Measurements from ENCODE around the gene HOXA9. TPM values are rescaled to one million over a fixed set of nuclear protein-coding genes. Genes with fewer than 3 reads are reported as not detected.

HOXA9 gene
- total RNA-seq, 1 experiment from 2014 or later, result not detected

- in situ Hi-C loops (cut with HindIII; ENCODE audit: low pct_unique_long_range_greater_than_20kb, low sequenced_read_pairs), result no loop called here
- DNase-seq (ENCODE audit: low read depth, low spot score), result no peak
These were observed 3.4 kb downstream of the HOXA9 start for GRCh38 chr7:27161721-27162560.

DNA sequence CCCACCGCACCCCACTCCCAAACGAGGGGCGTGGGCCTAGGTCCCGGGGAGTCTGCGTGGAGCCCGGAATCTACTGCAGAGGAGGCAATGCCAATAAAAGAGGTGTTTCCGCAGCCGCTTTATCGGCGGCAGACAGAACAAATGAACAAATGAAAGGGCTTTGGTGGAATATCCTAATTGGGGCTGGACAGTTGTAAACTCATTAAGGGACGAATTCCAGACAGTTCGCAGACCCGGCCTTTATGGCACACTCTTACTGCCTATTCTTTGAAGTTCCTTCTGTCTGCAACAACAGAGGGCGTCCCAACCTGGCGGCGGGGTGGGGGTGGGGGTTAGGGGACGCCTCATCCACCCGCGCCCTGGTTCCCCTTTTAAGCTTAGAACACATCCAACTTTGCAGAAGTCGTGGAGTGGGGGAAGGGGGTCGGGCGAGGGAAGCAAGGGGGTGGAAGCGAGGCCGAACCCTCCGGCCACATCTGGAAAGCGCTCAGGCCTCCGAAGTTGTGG lies 4.1 kb downstream of the HOXA9 start:
- in situ Hi-C loops (cut with HindIII; ENCODE audit: low pct_unique_long_range_greater_than_20kb, low sequenced_read_pairs), result no loop called here
- DNase-seq (ENCODE audit: low read depth, low spot score), result no peak

DNA sequence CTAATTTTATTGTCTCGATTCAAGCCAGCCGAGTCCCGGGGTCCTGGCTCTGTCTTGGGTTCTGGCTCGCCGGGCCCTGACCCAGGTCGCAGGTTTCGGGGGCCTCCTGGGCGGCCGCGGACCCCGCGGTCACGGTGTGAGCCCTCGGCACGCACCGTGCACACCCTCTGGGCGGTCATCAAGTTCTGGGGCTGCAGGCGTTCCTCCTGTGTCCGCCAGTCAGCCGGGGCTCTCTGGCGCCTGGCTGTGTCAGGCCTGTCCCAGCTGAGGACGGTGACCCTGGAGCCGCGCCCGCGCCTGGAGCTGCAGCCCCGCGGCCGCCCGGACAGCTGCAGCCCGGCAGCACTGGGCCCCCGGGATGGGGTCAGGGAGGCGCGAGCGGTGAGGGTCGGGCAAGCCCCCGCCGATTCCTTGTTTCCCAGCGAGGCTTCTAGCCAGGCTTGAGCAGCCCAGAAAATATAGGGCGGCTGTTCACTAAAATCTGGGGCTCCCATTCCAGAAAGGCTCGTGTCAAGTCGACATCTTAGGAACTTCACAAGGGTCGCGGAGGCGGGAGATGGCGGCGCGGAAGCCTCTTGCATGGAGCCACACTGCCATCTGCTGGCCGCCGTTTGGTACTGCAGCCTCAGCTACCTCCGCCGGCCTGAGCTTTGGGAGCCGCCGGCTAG lies 4.7 kb downstream of the HOXA9 start:
- in situ Hi-C loops (cut with HindIII; ENCODE audit: low pct_unique_long_range_greater_than_20kb, low sequenced_read_pairs), result no loop called here
- peak; percentile 85 for DNase-seq (ENCODE audit: low read depth, low spot score)

GRCh38 chr7:27160145-27160545 lies 5.2 kb downstream of the HOXA9 start:
- in situ Hi-C loops (cut with HindIII; ENCODE audit: low pct_unique_long_range_greater_than_20kb, low sequenced_read_pairs), result no loop called here
- no peak for DNase-seq (ENCODE audit: low read depth, low spot score)

DNA sequence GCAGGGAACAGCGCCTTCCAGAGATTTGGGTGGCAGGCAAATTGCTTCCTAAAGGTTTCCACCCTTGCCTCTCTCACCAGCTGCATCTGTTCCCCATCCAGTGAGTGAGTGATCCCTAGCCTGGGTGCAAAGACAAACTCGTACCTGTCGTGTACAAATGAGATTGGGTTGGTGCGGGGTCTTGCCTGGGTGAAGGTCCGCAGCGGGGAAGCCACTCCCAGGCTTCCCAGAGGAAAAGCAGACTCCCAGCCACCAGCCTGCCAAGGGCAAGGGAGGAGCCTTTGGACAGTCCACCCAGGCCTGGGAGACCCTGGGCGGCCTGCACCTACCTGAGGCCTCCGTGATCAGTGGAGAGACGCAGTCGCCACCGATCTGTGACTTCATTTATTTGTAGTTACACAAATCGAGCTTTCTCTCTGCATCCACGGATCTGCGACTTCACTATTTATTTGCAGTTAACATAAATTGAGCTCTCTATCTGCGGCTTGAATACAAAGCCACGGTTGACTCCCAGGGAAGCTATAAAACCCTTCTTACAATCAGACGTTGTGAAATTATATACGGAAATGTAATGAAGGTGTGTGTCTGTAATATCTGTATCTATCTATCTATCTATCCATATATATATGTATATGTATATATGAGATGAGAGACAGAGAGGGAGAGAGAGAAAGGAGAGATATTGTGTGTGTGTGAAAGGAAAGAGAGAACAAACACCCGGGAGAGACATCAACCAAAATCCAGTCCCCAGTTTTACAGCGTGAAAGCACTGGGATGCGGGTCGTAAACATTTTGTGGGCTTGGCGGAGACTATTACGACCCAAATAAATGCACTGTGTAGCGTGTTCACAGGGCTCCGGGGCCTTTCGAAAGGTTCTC lies 5.8 kb downstream of the HOXA9 start:
- in situ Hi-C loops (cut with HindIII; ENCODE audit: low pct_unique_long_range_greater_than_20kb, low sequenced_read_pairs), result no loop called here
- no peak for DNase-seq (ENCODE audit: low read depth, low spot score)

- in situ Hi-C loops (cut with HindIII; ENCODE audit: low pct_unique_long_range_greater_than_20kb, low sequenced_read_pairs), result no loop called here
- DNase-seq (ENCODE audit: low read depth, low spot score), result no peak
These were observed 6.7 kb downstream of the HOXA9 start for GRCh38 chr7:27158436-27159265.

DNA sequence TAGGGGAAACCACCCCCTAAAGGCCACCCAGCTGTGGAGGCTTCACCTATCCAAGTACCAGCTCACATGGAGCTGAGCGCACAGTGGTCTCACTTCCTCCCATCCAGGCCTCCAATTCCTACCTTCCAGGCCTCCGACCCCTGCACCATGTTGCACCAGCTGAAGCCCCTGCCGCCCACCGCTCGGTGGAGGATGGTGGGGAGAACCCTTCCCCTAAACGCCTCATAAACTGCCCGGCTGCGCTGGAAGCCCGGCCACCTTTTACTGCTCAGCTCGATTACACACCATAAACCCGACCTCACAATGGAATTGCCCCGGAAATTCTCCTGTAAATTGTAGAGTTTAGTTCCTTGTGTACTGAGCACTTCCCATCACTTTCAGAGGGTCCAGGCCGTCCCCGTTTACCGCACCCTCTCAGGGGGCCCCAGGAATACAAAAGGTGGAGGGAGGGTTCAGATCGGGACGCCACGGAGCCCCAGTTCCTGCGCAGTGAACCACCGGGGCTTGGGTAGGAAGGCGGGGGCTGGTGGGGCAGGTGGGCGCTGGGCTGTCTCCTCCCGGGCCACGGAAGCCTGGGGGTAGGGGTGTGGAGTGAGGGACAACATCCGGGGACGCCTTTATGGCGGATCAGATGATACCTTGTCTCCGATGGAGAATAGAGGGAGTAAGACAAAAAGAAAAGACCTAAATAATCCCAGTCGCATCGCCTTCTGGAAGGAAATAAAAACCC lies 7.5 kb downstream of the HOXA9 start:
- no peak for DNase-seq (ENCODE audit: low read depth, low spot score)
- in situ Hi-C loops (cut with HindIII; ENCODE audit: low pct_unique_long_range_greater_than_20kb, low sequenced_read_pairs), result no loop called here

GRCh38 chr7:27156916-27157701 lies 8.2 kb downstream of the HOXA9 start:
- no peak for DNase-seq (ENCODE audit: low read depth, low spot score)
- in situ Hi-C loops (cut with HindIII; ENCODE audit: low pct_unique_long_range_greater_than_20kb, low sequenced_read_pairs), result no loop called here

DNA sequence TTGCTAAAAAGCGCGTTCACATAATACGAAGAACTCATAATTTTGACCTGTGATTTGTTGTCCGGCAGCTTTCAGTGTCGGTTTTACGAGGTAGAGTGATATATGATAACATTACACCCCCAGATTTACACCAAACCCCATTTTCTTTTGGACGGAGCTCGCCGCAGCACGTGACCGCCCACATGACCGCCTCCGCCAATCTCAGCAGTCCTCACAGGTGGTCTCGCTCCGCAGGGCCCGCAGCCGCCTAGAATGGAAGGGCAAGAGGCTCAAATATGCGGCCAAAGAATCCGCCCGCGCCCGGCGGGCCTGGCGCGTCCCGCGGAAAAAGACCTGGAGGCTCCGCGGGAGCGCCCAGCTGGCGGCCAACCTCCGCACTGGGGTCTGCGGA lies 8.8 kb downstream of the HOXA9 start, which contains the start of gene HOXA7:
Gene HOXA7, minus strand, starts transcription at position 168 of the 391 bp plus-strand sequence. Its CDS starts 130 bp downstream, at position 38.
- DNase-seq (ENCODE audit: low read depth, low spot score), result no peak
- in situ Hi-C loops (cut with HindIII; ENCODE audit: low pct_unique_long_range_greater_than_20kb, low sequenced_read_pairs), result no loop called here

GRCh38 chr7:27155816-27156507 lies 9.4 kb downstream of the HOXA9 start:
- in situ Hi-C loops (cut with HindIII; ENCODE audit: low pct_unique_long_range_greater_than_20kb, low sequenced_read_pairs), result no loop called here

GRCh38 chr7:27154901-27155815 lies 10.2 kb downstream of the HOXA9 start:
- in situ Hi-C loops (cut with HindIII; ENCODE audit: low pct_unique_long_range_greater_than_20kb, low sequenced_read_pairs), result no loop called here
- DNase-seq (ENCODE audit: low read depth, low spot score), result no peak

More at GRCh38 chr7:27155816-27156507, 9.4 kb downstream of the HOXA9 start:
- DNase-seq (ENCODE audit: low read depth, low spot score), result no peak

GRCh38 chr7:27154369-27154768 lies 11.0 kb downstream of the HOXA9 start:
- in situ Hi-C loops (cut with HindIII; ENCODE audit: low pct_unique_long_range_greater_than_20kb, low sequenced_read_pairs), result no loop called here
- no peak for DNase-seq (ENCODE audit: low read depth, low spot score)

- DNase-seq (ENCODE audit: low read depth, low spot score), result no peak
- in situ Hi-C loops (cut with HindIII; ENCODE audit: low pct_unique_long_range_greater_than_20kb, low sequenced_read_pairs), result no loop called here
These were observed 11.8 kb downstream of the HOXA9 start for GRCh38 chr7:27153526-27153925.

DNA sequence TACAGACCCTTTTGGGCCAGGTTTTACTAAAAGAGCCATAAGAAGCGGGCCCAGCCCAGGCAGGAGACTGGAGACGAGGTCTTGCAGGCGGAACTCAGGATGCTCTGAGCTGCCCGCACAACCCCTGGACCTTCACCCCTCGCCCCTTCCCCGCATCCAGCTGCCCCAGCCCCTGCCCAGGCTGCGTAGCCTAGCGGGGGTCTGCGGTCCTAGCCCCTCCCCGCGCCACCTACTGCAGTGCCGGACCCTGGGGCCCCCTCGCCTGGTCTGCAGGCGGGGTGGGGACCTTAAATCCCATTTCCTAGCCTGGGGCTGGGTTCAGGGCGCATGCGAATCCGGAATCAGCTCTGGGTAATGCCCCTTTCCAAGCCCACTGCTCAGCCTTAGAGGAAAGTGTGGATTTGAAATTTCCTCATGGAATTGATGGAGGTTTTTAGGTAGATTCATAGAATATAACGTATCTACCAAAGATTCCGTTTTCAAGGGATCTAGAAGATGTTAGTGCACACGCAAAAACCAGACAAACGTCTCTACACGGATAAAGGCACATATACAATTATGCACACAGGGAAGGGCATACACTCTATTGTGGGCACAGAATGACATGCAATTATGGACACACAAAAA lies 12.4 kb downstream of the HOXA9 start:
- in situ Hi-C loops (cut with HindIII; ENCODE audit: low pct_unique_long_range_greater_than_20kb, low sequenced_read_pairs), result no loop called here

More for the DNA sequence above, 12.4 kb downstream of the HOXA9 start:
- DNase-seq (ENCODE audit: low read depth, low spot score), result no peak

Data from SK-MEL-5 (cell line).